Esophagus squamous epithelium (tissue), 5 donors: ENCODE data around the gene CALN1. TPM values are rescaled to one million over a fixed set of nuclear protein-coding genes. Genes with fewer than 3 reads are reported as not detected.

ENCODE experiments used
- DNase-seq: peaks from one replicate; lab custom pipeline; 2025; lab: John Stamatoyannopoulos, UW
- H3K27ac ChIP-seq, 4 donors: fragments of 200-600 bp; sonication (generic); one replicate each; pipeline ENCODE4 v1.5.1; 2016 to 2019; ENCODE audit warnings: mild to moderate bottlenecking in 1 of 4
- H3K27me3 ChIP-seq, 4 donors: fragments of 200-600 bp; sonication (generic); 1 replicate in 3 of 4; 2 replicates in 1 of 4; pipeline versions ENCODE4 v1.5.1 to v1.6.0; 2017 to 2021; ENCODE audit warnings: antibody characterized with exemption in 1 of 4
- H3K36me3 ChIP-seq, 3 donors: fragments of 200-600 bp; sonication (generic); one replicate each; pipeline ENCODE4 v1.5.1; 2016 to 2019
- H3K4me1 ChIP-seq, 3 donors: fragments of 200-600 bp; sonication (generic); one replicate each; pipeline ENCODE4 v1.5.1; 2017 to 2019
- H3K4me3 ChIP-seq, 4 donors: fragments of 200-600 bp; sonication (generic); 1 replicate in 3 of 4; 2 replicates in 1 of 4; pipeline ENCODE4 v1.5.1; 2016 to 2019; ENCODE audit warnings: mild to moderate bottlenecking in 2 of 4, moderate library complexity in 1 of 4
- H3K9me3 ChIP-seq, 3 donors: fragments of 200-600 bp; sonication (generic); one replicate each; pipeline ENCODE4 v1.5.1; 2016 to 2019
- CTCF ChIP-seq, 6 experiments: fragments of 450-650 bp in 4 of 6; fragments of 200-600 bp in 2 of 6; sonication (generic) in 2 of 6; IDR thresholded peaks; one replicate each; pipeline ENCODE4 v1.5.1; 2016 to 2019; ENCODE audit warnings: antibody characterized with exemption in 6 of 6, mild to moderate bottlenecking in 4 of 6, moderate library complexity in 4 of 6
- POLR2A ChIP-seq, 4 donors: fragments of 450-650 bp; IDR thresholded peaks; one replicate each; pipeline ENCODE4 v1.6.1; 2017; ENCODE audit warnings: antibody characterized with exemption in 4 of 4, mild to moderate bottlenecking in 4 of 4, moderate library complexity in 3 of 4
- WGBS, 2 donors: methylation state at CpG; one replicate each; pipeline ENCODE4 v1.1.5; 2018; 5-methylcytosine and 5-hydroxymethylcytosine counted together
- intact Hi-C: fragments of 100-400 bp; cut with DNase I; formaldehyde crosslinking; loops from one replicate; pipeline ENCODE4 v1.15.0; 2022
- total RNA-seq, 4 donors: library from RNA; depleted of rRNA; stranded (reverse); fragments of >200 nt; gene quantifications; one replicate each; pipeline ENCODE4 v1.1.0, GENCODE V29; 2016
- donor health status: DM: yes; HTN: yes; CAD: no.

The CALN1 gene
- total RNA-seq, 4 donors from 2014 or later = 0.83 TPM; not detected in 3

- Histone ChIP-seq H3K27ac (no peak overlapping the region), H3K9me3 (peaks cover 0 to 20% (median 0%) of the 10 kb centered on the region in 3 donors), H3K4me1 (no peaks in the 10 kb centered on the region), H3K4me3 (no peak overlapping the region), H3K36me3 (no peaks in the 10 kb centered on the region), H3K27me3 (no peaks in the 10 kb centered on the region)
- no peak for DNase-seq
- 68 to 90% methylated on average over 2 to 5 of the region's 8 CpGs for WGBS, 2 donors
- intact Hi-C loops = no loop called here
- TF ChIP-seq CTCF (IDR thresholded peaks at IDR 0.05) (no peak), POLR2A (IDR thresholded peaks at IDR 0.05) (no peak)
These were observed 133.6 kb downstream of the CALN1 start for GRCh38 chr7:72278550-72278949.

- Histone ChIP-seq H3K27ac (no peak overlapping the region), H3K9me3 (peaks cover 0 to 20% (median 0%) of the 10 kb centered on the region in 3 donors), H3K27me3 (no peaks in the 10 kb centered on the region), H3K4me1 (no peaks in the 10 kb centered on the region), H3K36me3 (no peaks in the 10 kb centered on the region), H3K4me3 (no peak overlapping the region)
- intact Hi-C loops = no loop called here
- WGBS, 2 donors = 58 to 66% methylated on average over 7 of the region's 7 CpGs
- no peak for DNase-seq
- TF ChIP-seq POLR2A (IDR thresholded peaks at IDR 0.05) (no peak), CTCF (IDR thresholded peaks at IDR 0.05) (no peak)
These were observed 136.6 kb downstream of the CALN1 start for GRCh38 chr7:72275382-72276070.

- DNase-seq = no peak
- Histone ChIP-seq H3K4me3 (no peak overlapping the region), H3K27me3 (no peaks in the 10 kb centered on the region), H3K4me1 (no peaks in the 10 kb centered on the region), H3K27ac (no peak overlapping the region), H3K36me3 (no peaks in the 10 kb centered on the region), H3K9me3 (peaks cover 0 to 18% (median 0%) of the 10 kb centered on the region in 3 donors)
- WGBS, 2 donors = 88 to 92% methylated on average over 6 of the region's 6 CpGs
- TF ChIP-seq CTCF (IDR thresholded peaks at IDR 0.05) (no peak), POLR2A (IDR thresholded peaks at IDR 0.05) (no peak)
- intact Hi-C loops = no loop called here
These were observed 139.7 kb downstream of the CALN1 start for GRCh38 chr7:72272479-72272878.

- Histone ChIP-seq H3K27me3 (no peaks in the 10 kb centered on the region), H3K4me1 (no peaks in the 10 kb centered on the region), H3K9me3 (no peaks in the 10 kb centered on the region), H3K36me3 (no peaks in the 10 kb centered on the region), H3K4me3 (no peak overlapping the region), H3K27ac (no peak overlapping the region)
- WGBS, 2 donors = 51 to 75% methylated on average over 3 of the region's 3 CpGs
- TF ChIP-seq POLR2A (IDR thresholded peaks at IDR 0.05) (no peak), CTCF (IDR thresholded peaks at IDR 0.05) (no peak)
- DNase-seq = no peak
- intact Hi-C loops = no loop called here
These were observed 143.3 kb downstream of the CALN1 start for GRCh38 chr7:72268796-72269195.

- no peaks in the 10 kb centered on the region for H3K36me3 ChIP-seq
- H3K4me1 ChIP-seq = no peaks in the 10 kb centered on the region
- H3K27ac ChIP-seq = no peak overlapping the region
- no peaks in the 10 kb centered on the region for H3K9me3 ChIP-seq
- intact Hi-C loops = no loop called here
- no peak for TF ChIP-seq POLR2A (IDR thresholded peaks at IDR 0.05)
- TF ChIP-seq CTCF (IDR thresholded peaks at IDR 0.05) = no peak
- no peak for DNase-seq
- H3K4me3 ChIP-seq = no peak overlapping the region
- WGBS, 2 donors = 51 to 72% methylated on average over 2 of the region's 2 CpGs
- H3K27me3 ChIP-seq = no peaks in the 10 kb centered on the region
These were observed 144.0 kb downstream of the CALN1 start for GRCh38 chr7:72268090-72268489.
